Caki2 (cell line): Measurements from ENCODE around the gene SLITRK3. TPM values are rescaled to one million over a fixed set of nuclear protein-coding genes. Genes with fewer than 3 reads are reported as not detected.

Experiments
- DNase-seq: peaks from one replicate; pipeline ENCODE4 v3.0.0-alpha.2; 2015; ENCODE audit warnings: low read depth
- in situ Hi-C: cut with HindIII; loops from 2 replicates; pipeline ENCODE4 v1.10.0; 2016; ENCODE audit warnings: low sequenced_read_pairs, low pct_unique_long_range_greater_than_20kb, mixed read lengths
- total RNA-seq: library from RNA; depleted of rRNA; stranded (reverse); fragments of >200 nt; shearing (Covaris generic); gene quantifications from 2 replicates; pipeline ENCODE4 v1.2.3, GENCODE V29; 2014; ENCODE audit warnings: low replicate concordance; rRNA removed

SLITRK3 gene
- total RNA-seq = not detected in 2 replicates

GRCh38 chr3:165195640-165196576 lies at the start of gene SLITRK3:
Gene SLITRK3, minus strand, starts transcription at chr3:165196384. Its CDS starts 5,554 bp downstream, at chr3:165190830.
- no peak for DNase-seq
- in situ Hi-C loops = no loop called here

- in situ Hi-C loops = no loop called here
- DNase-seq = no peak
Measured at GRCh38 chr3:165243597-165243996, 47.4 kb upstream of the SLITRK3 start.

GRCh38 chr3:165233501-165234195 lies 37.5 kb upstream of the SLITRK3 start:
- in situ Hi-C loops = no loop called here
- DNase-seq = no peak

- DNase-seq = no peak
- in situ Hi-C loops = no loop called here
Measured at GRCh38 chr3:165225604-165226003, 29.4 kb upstream of the SLITRK3 start.

GRCh38 chr3:165217739-165218138 lies 21.6 kb upstream of the SLITRK3 start:
- no peak for DNase-seq
- in situ Hi-C loops = no loop called here

- in situ Hi-C loops = no loop called here
- DNase-seq = no peak
Measured at GRCh38 chr3:165212580-165212979, 16.4 kb upstream of the SLITRK3 start.

- in situ Hi-C loops = no loop called here
- DNase-seq = no peak
Measured at GRCh38 chr3:165211721-165212120, 15.5 kb upstream of the SLITRK3 start.

- in situ Hi-C loops = no loop called here
- no peak for DNase-seq
Measured at GRCh38 chr3:165210727-165211126, 14.5 kb upstream of the SLITRK3 start.

- no peak for DNase-seq
- in situ Hi-C loops = no loop called here
Measured at GRCh38 chr3:165210132-165210531, 13.9 kb upstream of the SLITRK3 start.

- in situ Hi-C loops = no loop called here
- DNase-seq = peak; percentile 68
Measured at GRCh38 chr3:165206454-165207266, 10.5 kb upstream of the SLITRK3 start.

- no peak for DNase-seq
- in situ Hi-C loops = no loop called here
Measured at GRCh38 chr3:165204445-165204844, 8.3 kb upstream of the SLITRK3 start.

GRCh38 chr3:165202995-165203394 lies 6.8 kb upstream of the SLITRK3 start:
- in situ Hi-C loops = no loop called here
- no peak for DNase-seq

GRCh38 chr3:165201964-165202363 lies 5.8 kb upstream of the SLITRK3 start:
- DNase-seq = no peak
- in situ Hi-C loops = no loop called here

GRCh38 chr3:165197481-165197800 lies 1.3 kb upstream of the SLITRK3 start:
- in situ Hi-C loops = no loop called here
- DNase-seq = no peak

GRCh38 chr3:165196577-165197480 lies 645 bp upstream of the SLITRK3 start:
- no peak for DNase-seq
- in situ Hi-C loops = no loop called here

- in situ Hi-C loops = no loop called here
- no peak for DNase-seq
Measured at GRCh38 chr3:165195241-165195639, 944 bp downstream of the SLITRK3 start.

GRCh38 chr3:165194511-165195240 lies 1.5 kb downstream of the SLITRK3 start:
- no peak for DNase-seq

More at GRCh38 chr3:165194511-165195240, 1.5 kb downstream of the SLITRK3 start:
- in situ Hi-C loops = no loop called here
